Pancreas (tissue), 10 donors: ENCODE results near the gene IARS1. TPM values are rescaled to one million over a fixed set of nuclear protein-coding genes. Genes with fewer than 3 reads are reported as not detected.

Experiments
- ATAC-seq, 4 donors: fragments of 200-7000 bp; cut with Tn5 transposase; one replicate each; pipeline versions ENCODE4 v1.8.0 to v1.9.1; 2020; ENCODE audit warnings: mild to moderate bottlenecking in 4 of 4, moderate library complexity in 4 of 4
- DNase-seq, 6 donors: peaks; one replicate each; pipeline ENCODE4 v3.0.0-alpha.2; 2020
- FAIRE-seq: peaks from 2 replicates; lab custom pipeline; 2012; peaks lifted over from hg19 to GRCh38; lab: Jason Lieb, UNC
- H3K27ac ChIP-seq, 4 donors: fragments of 200-600 bp; sonication (generic); 1 replicate in 3 of 4; 2 replicates in 1 of 4; pipeline versions ENCODE4 v1.5.0 to v1.8.0; 2020
- H3K27me3 ChIP-seq, 4 donors: fragments of 200-600 bp; one replicate each; pipeline ENCODE4 v1.8.0; 2021
- H3K36me3 ChIP-seq, 3 donors: fragments of 200-600 bp; sonication (generic) in 1 of 3; one replicate each; pipeline versions ENCODE4 v1.5.0 to v1.8.0; 2020 to 2021
- H3K4me1 ChIP-seq, 3 donors: fragments of 200-600 bp; one replicate each; pipeline ENCODE4 v1.8.0; 2021
- H3K4me3 ChIP-seq, 4 donors: fragments of 200-600 bp; sonication (generic) in 2 of 4; one replicate each; pipeline versions ENCODE4 v1.5.0 to v1.8.0; 2020 to 2021
- H3K9me3 ChIP-seq, 4 donors: fragments of 200-600 bp; one replicate each; pipeline ENCODE4 v1.8.0; 2021
- CTCF ChIP-seq, 4 donors: fragments of 200-600 bp; sonication (generic) in 3 of 4; IDR thresholded peaks; one replicate each; pipeline versions ENCODE4 v1.5.0 to v1.8.0; 2021; ENCODE audit warnings: antibody characterized with exemption in 4 of 4
- WGBS, 2 donors: extraction: QIAGEN DNeasy Blood & Tissue Kit; methylation state at CpG; one replicate each; pipeline ENCODE4 v1.1.7; 2013; 5-methylcytosine and 5-hydroxymethylcytosine counted together
- intact Hi-C, 3 donors: fragments of 100-400 bp; cut with DNase I; formaldehyde crosslinking; loops; one replicate each; pipeline versions ENCODE4 v1.11.1 to v1.14.2; 2022
- polyA plus RNA-seq, 2 donors: library from polyadenylated mRNA; stranded (reverse); fragments of 200-250 nt; gene quantifications; one replicate each; pipeline ENCODE4 v1.2.3, GENCODE V29; 2013
- total RNA-seq, 6 donors: library from RNA; stranded (reverse); fragmentation: NEBNext Ultra II Directional in 4 of 6; extraction: Animal tissue kit (Norgen Biotek cat#: 25700) in 4 of 6; gene quantifications; one replicate each; pipeline versions ENCODE4 v1.2.1 to v1.2.4, GENCODE V29; 2021 to 2023
- donor health status: healthy with polysubstance abuse.
- donor health status: DM: no; HTN: no; CAD: no; lungs with moderate emphysema.
- donor health status: DM: no; HTN: no; CAD: no.
- donor health status: control.
- donor health status: control.
- donor health status: Bipolar disorder and iron deficiency.
- donor health status: DM: yes; HTN: yes; CAD: no.
- donor health status: DM: no; HTN: no; CAD: no.
- donor health status: DM: no; HTN: no; CAD: no.
- donor health status: DM: yes; HTN: yes; CAD: no.

The IARS1 gene
- total and polyA plus RNA-seq, 8 donors = 16.8 to 89.3 (median 35.7) TPM

- FAIRE-seq = no peak
- Histone ChIP-seq H3K36me3 (peaks cover 0 to 7% (median 0%) of the 10 kb centered on the region in 3 donors), H3K4me3 (no peak overlapping the region), H3K27ac (no peak overlapping the region), H3K4me1 (peaks cover 0 to 15% (median 9%) of the 10 kb centered on the region in 3 donors), H3K9me3 (no peaks in the 10 kb centered on the region), H3K27me3 (no peaks in the 10 kb centered on the region)
- intact Hi-C loops = no loop called here
- 83 to 92% methylated on average over 5 of the region's 5 CpGs for WGBS, 2 donors
- TF ChIP-seq CTCF (IDR thresholded peaks at IDR 0.05) = no peak
- ATAC-seq = no peak
- DNase-seq = no peak
Observed at GRCh38 chr9:92289708-92290390, 3.6 kb downstream of the IARS1 start.

- no peak for TF ChIP-seq CTCF (IDR thresholded peaks at IDR 0.05)
- no peaks in the 10 kb centered on the region for H3K27me3 ChIP-seq
- DNase-seq (no peak), FAIRE-seq (no peak), ATAC-seq (no peak)
- WGBS, 2 donors = 44 to 60% methylated on average over 1 of the region's 1 CpG
- H3K4me3 ChIP-seq = no peak overlapping the region
- peaks cover 10 to 42% (median 24%) of the 10 kb centered on the region in 3 donors for H3K36me3 ChIP-seq
- intact Hi-C loops = no loop called here
- H3K9me3 ChIP-seq = no peaks in the 10 kb centered on the region
- H3K27ac ChIP-seq = no peak overlapping the region
- H3K4me1 ChIP-seq = no peaks in the 10 kb centered on the region
Observed at GRCh38 chr9:92279302-92279701, 14.2 kb downstream of the IARS1 start.

GRCh38 chr9:92278110-92278509 lies 15.4 kb downstream of the IARS1 start:
- ATAC-seq = no peak
- Histone ChIP-seq H3K4me3 (no peak overlapping the region), H3K27me3 (no peaks in the 10 kb centered on the region), H3K27ac (no peak overlapping the region), H3K36me3 (peaks cover 12 to 50% (median 27%) of the 10 kb centered on the region in 3 donors), H3K9me3 (no peaks in the 10 kb centered on the region), H3K4me1 (no peaks in the 10 kb centered on the region)
- WGBS, 2 donors = 87 to 89% methylated on average over 2 of the region's 2 CpGs
- DNase-seq = no peak
- FAIRE-seq = no peak
- TF ChIP-seq CTCF (IDR thresholded peaks at IDR 0.05) = no peak
- intact Hi-C loops = no loop called here

GRCh38 chr9:92276331-92277032 lies 17.0 kb downstream of the IARS1 start:
- no peak for ATAC-seq
- no peak for FAIRE-seq
- H3K36me3 ChIP-seq = peaks cover 12 to 65% (median 25%) of the 10 kb centered on the region in 3 donors

More at GRCh38 chr9:92276331-92277032, 17.0 kb downstream of the IARS1 start:
- DNase-seq = no peak
- intact Hi-C loops = no loop called here
- 75 to 77% methylated on average over 11 of the region's 11 CpGs for WGBS, 2 donors
- Histone ChIP-seq H3K27ac (no peak overlapping the region), H3K4me3 (no peak overlapping the region), H3K27me3 (no peaks in the 10 kb centered on the region), H3K4me1 (no peaks in the 10 kb centered on the region), H3K9me3 (no peaks in the 10 kb centered on the region)
- no peak for TF ChIP-seq CTCF (IDR thresholded peaks at IDR 0.05)
